Lower leg skin (tissue), 4 donors: ENCODE results near the gene SIRT2. TPM values are rescaled to one million over a fixed set of nuclear protein-coding genes. Genes with fewer than 3 reads are reported as not detected.

ENCODE experiments used
- DNase-seq, 2 donors: peaks; one replicate each; pipeline ENCODE4 v3.0.0-alpha.2; 2019; ENCODE audit warnings: low spot score in 2 of 2
- H3K4me3 ChIP-seq: fragments of 200-600 bp; sonication (generic); 2 replicates; pipeline ENCODE4 v1.5.1; 2017; ENCODE audit warnings: mild to moderate bottlenecking, low read depth; ENCODE audit not compliant: poor library complexity, severe bottlenecking
- POLR2A ChIP-seq, 2 donors: fragments of 450-650 bp; IDR thresholded peaks; one replicate each; pipeline ENCODE4 v1.6.1; 2016 to 2017; ENCODE audit warnings: antibody characterized with exemption in 2 of 2, mild to moderate bottlenecking in 1 of 2, moderate library complexity in 1 of 2
- WGBS, 2 donors: methylation state at CpG; one replicate each; pipeline ENCODE4 v1.1.5; 2018; 5-methylcytosine and 5-hydroxymethylcytosine counted together
- intact Hi-C: fragments of 100-400 bp; cut with DNase I; formaldehyde crosslinking; loops from one replicate; pipeline ENCODE4 v1.15.0; 2023; ENCODE audit warnings: low total_unique reads
- total RNA-seq, 4 donors: library from RNA; depleted of rRNA; stranded (reverse); fragments of >200 nt; gene quantifications; one replicate each; pipeline ENCODE4 v1.1.0, GENCODE V29; 2016
- TF ChIP-seq, protein P1 (sequence below), 3 donors: fragments of 450-650 bp; IDR thresholded peaks; one replicate each; pipeline ENCODE4 v1.5.1; 2016; ENCODE audit warnings: antibody characterized with exemption in 3 of 3, mild to moderate bottlenecking in 3 of 3, moderate library complexity in 2 of 3

SIRT2 gene
- total RNA-seq, 4 donors from 2014 or later: 84.6 to 119 (median 101) TPM

DNA sequence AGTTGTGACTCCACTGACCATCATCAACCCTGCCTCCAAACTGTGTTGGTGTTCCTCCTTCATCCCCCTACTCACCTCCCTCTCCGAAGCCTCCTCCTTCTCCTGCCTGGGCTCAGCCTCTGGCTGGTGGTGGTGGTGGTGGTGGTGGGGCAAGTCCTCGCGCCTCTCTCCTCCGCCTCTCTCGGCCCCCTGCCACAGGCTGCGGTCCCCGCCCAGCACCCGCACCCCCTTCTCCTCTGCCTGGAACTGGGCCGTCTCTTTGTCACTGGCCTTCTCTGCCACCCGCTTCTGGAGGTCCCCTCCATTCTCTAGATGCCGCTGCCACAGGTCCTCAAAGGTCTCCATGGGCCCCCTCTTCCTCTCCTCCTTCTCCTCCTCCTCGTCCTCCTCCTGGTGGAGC is 11.1 kb upstream of the SIRT2 start:
- DNase-seq: no peak
- WGBS, 2 donors: 87% methylated on average over 12 of the region's 12 CpGs
- H3K4me3 ChIP-seq: no peak overlapping the region
- TF ChIP-seq, protein P1, sequence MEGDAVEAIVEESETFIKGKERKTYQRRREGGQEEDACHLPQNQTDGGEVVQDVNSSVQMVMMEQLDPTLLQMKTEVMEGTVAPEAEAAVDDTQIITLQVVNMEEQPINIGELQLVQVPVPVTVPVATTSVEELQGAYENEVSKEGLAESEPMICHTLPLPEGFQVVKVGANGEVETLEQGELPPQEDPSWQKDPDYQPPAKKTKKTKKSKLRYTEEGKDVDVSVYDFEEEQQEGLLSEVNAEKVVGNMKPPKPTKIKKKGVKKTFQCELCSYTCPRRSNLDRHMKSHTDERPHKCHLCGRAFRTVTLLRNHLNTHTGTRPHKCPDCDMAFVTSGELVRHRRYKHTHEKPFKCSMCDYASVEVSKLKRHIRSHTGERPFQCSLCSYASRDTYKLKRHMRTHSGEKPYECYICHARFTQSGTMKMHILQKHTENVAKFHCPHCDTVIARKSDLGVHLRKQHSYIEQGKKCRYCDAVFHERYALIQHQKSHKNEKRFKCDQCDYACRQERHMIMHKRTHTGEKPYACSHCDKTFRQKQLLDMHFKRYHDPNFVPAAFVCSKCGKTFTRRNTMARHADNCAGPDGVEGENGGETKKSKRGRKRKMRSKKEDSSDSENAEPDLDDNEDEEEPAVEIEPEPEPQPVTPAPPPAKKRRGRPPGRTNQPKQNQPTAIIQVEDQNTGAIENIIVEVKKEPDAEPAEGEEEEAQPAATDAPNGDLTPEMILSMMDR (IDR thresholded peaks at IDR 0.05): no peak
- TF ChIP-seq POLR2A (IDR thresholded peaks at IDR 0.05): no peak
- intact Hi-C loops: no loop called here

DNA sequence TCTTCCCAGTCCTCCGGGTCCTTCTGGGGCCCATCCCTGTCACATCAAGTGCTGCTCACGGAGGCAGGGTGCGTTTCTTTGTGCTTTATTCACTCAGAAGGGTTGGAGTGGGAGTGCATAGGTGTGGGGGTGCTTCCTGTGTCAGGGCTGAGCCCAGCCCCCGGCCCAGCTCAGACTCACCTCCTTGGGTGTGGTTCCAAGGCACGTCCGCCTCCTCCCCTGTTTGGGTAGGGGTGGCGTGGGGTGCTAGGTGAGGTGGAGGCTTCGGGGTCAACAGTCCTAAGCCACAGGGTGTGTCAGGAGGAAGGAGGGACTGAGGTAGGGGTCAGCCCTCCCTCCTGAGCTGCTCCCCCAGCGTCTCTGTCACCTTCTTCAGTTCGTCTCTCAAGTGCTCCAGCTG is 9.5 kb upstream of the SIRT2 start:
- TF ChIP-seq, protein P1 (IDR thresholded peaks at IDR 0.05): no peak
- no peak for TF ChIP-seq POLR2A (IDR thresholded peaks at IDR 0.05)
- intact Hi-C loops: no loop called here
- DNase-seq: no peak
- H3K4me3 ChIP-seq: no peak overlapping the region
- WGBS, 2 donors: 72 to 73% methylated on average over 10 of the region's 10 CpGs

DNA sequence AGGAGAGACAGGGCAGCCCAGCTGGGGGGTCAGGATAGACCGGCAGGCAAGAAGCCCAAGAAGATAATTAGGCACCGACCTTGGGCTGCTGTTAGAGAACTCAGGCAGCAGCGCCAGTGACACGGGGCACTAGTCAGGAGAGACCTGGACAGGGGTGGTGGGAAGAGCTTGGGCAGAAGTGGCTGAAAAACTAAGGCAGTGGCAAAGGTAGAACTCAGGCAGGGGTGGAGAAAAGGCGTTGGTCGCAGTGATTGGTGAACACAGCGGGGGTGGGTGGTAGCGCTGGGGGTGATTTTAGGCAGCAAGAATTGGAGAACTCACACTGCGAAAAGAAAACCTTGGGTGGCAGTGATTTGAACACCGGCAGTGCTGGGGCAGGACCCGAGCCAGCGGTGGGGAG is 8.3 kb upstream of the SIRT2 start:
- H3K4me3 ChIP-seq: no peak overlapping the region
- TF ChIP-seq POLR2A (IDR thresholded peaks at IDR 0.05): no peak
- TF ChIP-seq, protein P1 (IDR thresholded peaks at IDR 0.05): no peak
- no peak for DNase-seq
- intact Hi-C loops: no loop called here
- 93 to 96% methylated on average over 12 of the region's 12 CpGs for WGBS, 2 donors

DNA sequence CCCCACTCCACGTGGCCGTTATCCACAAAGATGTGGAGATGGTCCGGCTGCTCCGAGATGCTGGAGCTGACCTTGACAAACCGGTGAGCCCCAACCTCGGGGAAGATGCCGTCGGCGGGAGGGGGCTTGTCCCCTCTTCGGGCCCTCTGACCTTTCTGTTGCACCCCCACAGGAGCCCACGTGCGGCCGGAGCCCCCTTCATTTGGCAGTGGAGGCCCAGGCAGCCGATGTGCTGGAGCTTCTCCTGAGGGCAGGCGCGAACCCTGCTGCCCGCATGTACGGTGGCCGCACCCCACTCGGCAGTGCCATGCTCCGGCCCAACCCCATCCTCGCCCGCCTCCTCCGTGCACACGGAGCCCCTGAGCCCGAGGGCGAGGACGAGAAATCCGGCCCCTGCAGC is 7.8 kb upstream of the SIRT2 start:
- intact Hi-C loops: no loop called here
- DNase-seq: no peak
- WGBS, 2 donors: 91 to 93% methylated on average over 28 to 29 of the region's 29 CpGs
- H3K4me3 ChIP-seq: no peak overlapping the region
- TF ChIP-seq, protein P1 (IDR thresholded peaks at IDR 0.05): no peak
- TF ChIP-seq POLR2A (IDR thresholded peaks at IDR 0.05): no peak

DNA sequence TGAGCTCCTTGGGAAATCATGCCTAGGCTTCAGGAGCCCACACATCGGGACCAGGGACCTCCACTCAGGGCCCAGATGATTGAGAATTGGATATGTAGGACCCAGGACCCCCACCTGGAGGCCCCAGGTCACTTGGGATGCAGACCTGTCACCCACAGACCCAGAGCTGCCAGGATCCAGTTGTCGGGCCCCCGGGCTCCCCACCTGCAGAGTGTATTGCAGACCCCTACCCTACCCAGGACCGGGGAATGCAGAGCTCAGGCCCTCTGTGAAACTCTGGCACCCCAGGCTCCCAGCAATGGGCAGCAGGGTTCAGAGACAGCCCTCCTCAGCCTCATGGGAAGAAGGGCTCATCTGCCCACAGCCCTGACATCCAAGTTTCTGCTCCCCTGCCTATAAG is 6.2 kb upstream of the SIRT2 start:
- no peak for DNase-seq
- WGBS, 2 donors: 96 to 98% methylated on average over 4 of the region's 4 CpGs
- TF ChIP-seq POLR2A (IDR thresholded peaks at IDR 0.05): no peak
- TF ChIP-seq, protein P1 (IDR thresholded peaks at IDR 0.05): no peak
- no peak overlapping the region for H3K4me3 ChIP-seq
- intact Hi-C loops: no loop called here
